Loucy (cell line): ENCODE measurements around the gene BARHL2.

Source experiments
- EZH2phosphoT487 ChIP-seq: fragments of 200-600 bp; IDR thresholded peaks from 2 replicates; pipeline ENCODE4 v1.6.1; 2018; ENCODE audit warnings: antibody characterized with exemption, mild to moderate bottlenecking, moderate library complexity, borderline replicate concordance
- TF ChIP-seq, protein P1 (sequence below): fragments of 200-600 bp; sonication (generic); conservative IDR thresholded peaks from 2 replicates; pipeline ENCODE4 v1.5.1; 2014; ENCODE audit warnings: mild to moderate bottlenecking, antibody characterized with exemption, low read length

DNA sequence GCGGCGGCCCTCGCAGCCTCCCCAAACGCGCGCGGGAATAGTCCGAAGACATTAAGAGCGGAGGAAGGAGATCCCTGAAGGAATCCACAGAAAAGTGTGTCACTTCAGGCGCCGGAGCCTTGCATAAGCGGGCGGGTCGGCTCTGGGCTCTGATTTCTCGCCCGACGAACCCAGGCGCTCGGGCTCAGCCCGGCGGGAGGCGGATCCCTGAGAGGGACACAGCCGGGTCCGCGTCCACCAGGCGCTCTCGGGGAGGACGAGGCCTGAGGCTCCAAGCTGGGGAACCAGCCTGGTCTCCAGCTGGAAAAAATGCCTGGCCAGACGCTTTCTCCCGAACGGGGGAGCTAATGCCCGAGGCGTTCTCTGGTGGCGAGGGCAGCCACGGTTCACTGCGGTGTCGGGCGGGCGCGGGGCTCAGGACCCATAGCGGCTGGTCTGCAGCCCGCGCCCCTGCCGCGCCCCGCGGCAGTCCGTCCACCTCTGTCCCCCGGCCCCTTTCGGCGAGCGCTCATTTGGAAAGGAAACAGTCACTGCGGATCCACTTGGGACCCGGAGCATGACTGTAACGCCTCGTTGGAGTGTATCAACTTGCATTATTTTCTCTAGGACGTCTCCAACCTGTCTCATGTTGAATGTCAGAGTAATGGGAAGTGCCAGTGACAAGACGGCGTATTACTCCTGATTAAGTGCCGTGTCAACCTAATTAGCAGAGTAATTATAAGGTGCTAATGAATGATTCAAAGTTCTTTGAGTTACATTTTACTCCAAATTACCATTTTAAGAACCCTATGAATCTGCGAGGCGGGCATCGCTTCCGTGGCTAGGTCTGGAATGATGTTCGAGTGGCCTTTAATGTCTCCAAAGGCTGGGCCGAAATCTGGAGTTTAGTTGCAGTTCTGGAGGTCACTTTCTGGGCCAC is 1.6 kb upstream of the BARHL2 start:
- TF ChIP-seq, protein P1, sequence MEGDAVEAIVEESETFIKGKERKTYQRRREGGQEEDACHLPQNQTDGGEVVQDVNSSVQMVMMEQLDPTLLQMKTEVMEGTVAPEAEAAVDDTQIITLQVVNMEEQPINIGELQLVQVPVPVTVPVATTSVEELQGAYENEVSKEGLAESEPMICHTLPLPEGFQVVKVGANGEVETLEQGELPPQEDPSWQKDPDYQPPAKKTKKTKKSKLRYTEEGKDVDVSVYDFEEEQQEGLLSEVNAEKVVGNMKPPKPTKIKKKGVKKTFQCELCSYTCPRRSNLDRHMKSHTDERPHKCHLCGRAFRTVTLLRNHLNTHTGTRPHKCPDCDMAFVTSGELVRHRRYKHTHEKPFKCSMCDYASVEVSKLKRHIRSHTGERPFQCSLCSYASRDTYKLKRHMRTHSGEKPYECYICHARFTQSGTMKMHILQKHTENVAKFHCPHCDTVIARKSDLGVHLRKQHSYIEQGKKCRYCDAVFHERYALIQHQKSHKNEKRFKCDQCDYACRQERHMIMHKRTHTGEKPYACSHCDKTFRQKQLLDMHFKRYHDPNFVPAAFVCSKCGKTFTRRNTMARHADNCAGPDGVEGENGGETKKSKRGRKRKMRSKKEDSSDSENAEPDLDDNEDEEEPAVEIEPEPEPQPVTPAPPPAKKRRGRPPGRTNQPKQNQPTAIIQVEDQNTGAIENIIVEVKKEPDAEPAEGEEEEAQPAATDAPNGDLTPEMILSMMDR: no peak
- TF ChIP-seq EZH2phosphoT487: no peak
